Measurements from ENCODE around the gene ARPP19. TPM values are rescaled to one million over a fixed set of nuclear protein-coding genes. Genes with fewer than 3 reads are reported as not detected.

ARPP19 gene
- total and polyA plus RNA-seq, 12 donors, result 19.1 to 184 (median 138) TPM

- 82 to 88% (median 86%) methylated on average over 3 of the region's 3 CpGs for WGBS, 4 donors
Measured at GRCh38 chr15:52521682-52522081, 47.1 kb downstream of the ARPP19 start.

GRCh38 chr15:52520421-52520820 lies 48.4 kb downstream of the ARPP19 start:
- Histone ChIP-seq H3K27me3 (no peaks in the 10 kb centered on the region), H3K4me1 (replicated peaks in 1 of 2) (peaks cover 0 to 11% of the 10 kb centered on the region in 2 donors), H3K9me3 (replicated peaks in 1 of 3) (no peaks in the 10 kb centered on the region), H3K36me3 (replicated peaks in 1 of 2) (no peaks in the 10 kb centered on the region), H3K27ac (no peak overlapping the region), H3K4me3 (no peak overlapping the region)
- DNase-seq, result no peak
- intact Hi-C loops (cut with DNase I), result no loop called here
- no peak for TF ChIP-seq CTCF (IDR thresholded peaks at IDR 0.05)

More at GRCh38 chr15:52521682-52522081, 47.1 kb downstream of the ARPP19 start:
- no peak overlapping the region for H3K27ac ChIP-seq
- H3K4me3 ChIP-seq, result no peak overlapping the region
- H3K27me3 ChIP-seq, result no peaks in the 10 kb centered on the region
- DNase-seq, result no peak
- H3K4me1 ChIP-seq (replicated peaks in 1 of 2), result peaks cover 0 to 10% of the 10 kb centered on the region in 2 donors
- no peaks in the 10 kb centered on the region for H3K36me3 ChIP-seq (replicated peaks in 1 of 2)
- intact Hi-C loops (cut with DNase I), result no loop called here
- H3K9me3 ChIP-seq (replicated peaks in 1 of 3), result no peaks in the 10 kb centered on the region
- no peak for TF ChIP-seq POLR2A (IDR thresholded peaks at IDR 0.05)
- no peak for TF ChIP-seq CTCF (IDR thresholded peaks at IDR 0.05)

GRCh38 chr15:52518487-52519371 lies 50.1 kb downstream of the ARPP19 start:
- no peaks in the 10 kb centered on the region for H3K36me3 ChIP-seq (replicated peaks in 1 of 2)
- TF ChIP-seq POLR2A (IDR thresholded peaks at IDR 0.05) (no peak), CTCF (IDR thresholded peaks at IDR 0.05) (no peak)

GRCh38 chr15:52517014-52517413 lies 51.8 kb downstream of the ARPP19 start:
- Histone ChIP-seq H3K27me3 (no peaks in the 10 kb centered on the region), H3K36me3 (replicated peaks in 1 of 2) (no peaks in the 10 kb centered on the region), H3K27ac (no peak overlapping the region), H3K4me1 (replicated peaks in 1 of 2) (peaks cover 0 to 11% of the 10 kb centered on the region in 2 donors), H3K9me3 (replicated peaks in 1 of 3) (no peaks in the 10 kb centered on the region), H3K4me3 (no peak overlapping the region)
- WGBS, 4 donors, result 93 to 100% (median 98%) methylated on average over 1 of the region's 1 CpG
- TF ChIP-seq CTCF (IDR thresholded peaks at IDR 0.05) (no peak), POLR2A (IDR thresholded peaks at IDR 0.05) (no peak)
- intact Hi-C loops (cut with DNase I), result no loop called here
- no peak for DNase-seq

More at GRCh38 chr15:52518487-52519371, 50.1 kb downstream of the ARPP19 start:
- Histone ChIP-seq H3K9me3 (replicated peaks in 1 of 3) (no peaks in the 10 kb centered on the region), H3K4me1 (replicated peaks in 1 of 2) (peaks cover 0 to 11% of the 10 kb centered on the region in 2 donors), H3K27me3 (no peaks in the 10 kb centered on the region), H3K4me3 (no peak overlapping the region), H3K27ac (no peak overlapping the region)
- 64 to 76% (median 69%) methylated on average over 8 of the region's 8 CpGs for WGBS, 4 donors
- intact Hi-C loops (cut with DNase I), result no loop called here
- DNase-seq, result no peak

Measured in adrenal gland (tissue), 12 donors.